ENCODE data around the gene RBM4B. TPM values are rescaled to one million over a fixed set of nuclear protein-coding genes. Genes with fewer than 3 reads are reported as not detected.

The RBM4B gene
- total and polyA plus RNA-seq, 2 experiments from 2014 or later, result 25.7 to 62.3 TPM

GRCh38 chr11:66624450-66624849 lies 53.2 kb downstream of the RBM4B start:
- Histone ChIP-seq H3K36me3 (peaks cover 54% of the 10 kb centered on the region), H3K27ac (no peak overlapping the region), H3K27me3 (no peaks in the 10 kb centered on the region), H3K4me1 (ENCODE audit: low read depth) (peaks cover 10% of the 10 kb centered on the region), H3K9me3 (ENCODE audit: low read depth) (no peaks in the 10 kb centered on the region), H3K4me3 (no peak overlapping the region)
- no peak for TF ChIP-seq CTCF (IDR thresholded peaks at IDR 0.05; ENCODE audit: low read depth, low read length)
- DNase-seq (ENCODE audit: low read depth in 1 of 2, low spot score in 1 of 2), result no peak

- H3K4me3 ChIP-seq, result peak overlapping the region; percentile 91
- peaks cover 32% of the 10 kb centered on the region for H3K4me1 ChIP-seq (ENCODE audit: low read depth)
- DNase-seq (ENCODE audit: low read depth in 1 of 2, low spot score in 1 of 2), result peak; percentile 65 to 87
- H3K27ac ChIP-seq, result peak overlapping the region; percentile 81
- TF ChIP-seq CTCF (IDR thresholded peaks at IDR 0.05; ENCODE audit: low read depth, low read length), result no peak
- H3K27me3 ChIP-seq, result no peaks in the 10 kb centered on the region
- no peaks in the 10 kb centered on the region for H3K9me3 ChIP-seq (ENCODE audit: low read depth)
- peaks cover 10% of the 10 kb centered on the region for H3K36me3 ChIP-seq
Observed at GRCh38 chr11:66619080-66619554, 58.6 kb downstream of the RBM4B start.

GRCh38 chr11:66617155-66617834 lies 60.4 kb downstream of the RBM4B start:
- Histone ChIP-seq H3K4me3 (peak overlapping the region; percentile 91), H3K36me3 (peaks cover 1% of the 10 kb centered on the region), H3K27me3 (no peaks in the 10 kb centered on the region), H3K27ac (peak overlapping the region; percentile 89), H3K9me3 (ENCODE audit: low read depth) (no peaks in the 10 kb centered on the region), H3K4me1 (ENCODE audit: low read depth) (peaks cover 32% of the 10 kb centered on the region)
- TF ChIP-seq CTCF (IDR thresholded peaks at IDR 0.05; ENCODE audit: low read depth, low read length), result no peak
- peak; percentile 68 to 78 for DNase-seq (ENCODE audit: low read depth in 1 of 2, low spot score in 1 of 2)

GRCh38 chr11:66616379-66617154 lies 61.1 kb downstream of the RBM4B start, which contains the start of gene RBM14:
TSS of gene RBM14 (plus strand) at chr11:66616630. CDS start at chr11:66616721, 91 bp downstream.
- peak; percentile 99 for DNase-seq (ENCODE audit: low read depth in 1 of 2, low spot score in 1 of 2)
- no peaks in the 10 kb centered on the region for H3K9me3 ChIP-seq (ENCODE audit: low read depth)
- peaks cover 28% of the 10 kb centered on the region for H3K4me1 ChIP-seq (ENCODE audit: low read depth)
- peak within 1 kb of the TSS; percentile 91 for H3K4me3 ChIP-seq
- TF ChIP-seq CTCF (IDR thresholded peaks at IDR 0.05; ENCODE audit: low read depth, low read length), result no peak
- H3K27ac ChIP-seq, result peak within 1 kb of the TSS; percentile 89
- H3K36me3 ChIP-seq, result no peaks in the 10 kb centered on the region
- no peaks in the 10 kb centered on the region for H3K27me3 ChIP-seq

Other genes starting within 250 kb of the RBM4B start
- 48.4 and 70.3 TPM in 2 replicates for gene MRPL11, start 239.0 kb downstream of the RBM4B start, total RNA-seq
- 64.1 and 75.8 TPM in 2 replicates for gene MRPL11, start 239.0 kb downstream of the RBM4B start, polyA plus RNA-seq
- gene PELI3, start 211.0 kb downstream of the RBM4B start, total RNA-seq, result 19.9 and 30.9 TPM in 2 replicates
- 16.4 and 20.5 TPM in 2 replicates for gene PELI3, start 211.0 kb downstream of the RBM4B start, polyA plus RNA-seq
- 21.9 and 60.7 TPM in 2 replicates for gene DPP3, start 197.5 kb downstream of the RBM4B start, total RNA-seq
- 20.8 and 44.9 TPM in 2 replicates for gene DPP3, start 197.5 kb downstream of the RBM4B start, polyA plus RNA-seq
- 100 and 106 TPM in 2 replicates for gene BBS1, start 167.3 kb downstream of the RBM4B start, total RNA-seq
- 59.7 and 62.7 TPM in 2 replicates for gene BBS1, start 167.3 kb downstream of the RBM4B start, polyA plus RNA-seq
- gene ZDHHC24, start 131.8 kb downstream of the RBM4B start, total RNA-seq, result 14.7 and 21.6 TPM in 2 replicates
- 15.2 and 16.9 TPM in 2 replicates for gene ZDHHC24, start 131.8 kb downstream of the RBM4B start, polyA plus RNA-seq
- 74.2 and 189 TPM in 2 replicates for gene ACTN3, start 131.0 kb downstream of the RBM4B start, total RNA-seq
- 111 and 322 TPM in 2 replicates for gene ACTN3, start 131.0 kb downstream of the RBM4B start, polyA plus RNA-seq
- 15.2 and 45.6 TPM in 2 replicates for gene CTSF, start 109.3 kb downstream of the RBM4B start, total RNA-seq
- gene CTSF, start 109.3 kb downstream of the RBM4B start, polyA plus RNA-seq, result 16.8 and 51.0 TPM in 2 replicates
- 2.7 and 3.9 TPM in 2 replicates for gene CCDC87, start 84.8 kb downstream of the RBM4B start, total RNA-seq
- gene CCDC87, start 84.8 kb downstream of the RBM4B start, polyA plus RNA-seq, result 1.2 and 4.8 TPM in 2 replicates
- gene CCS, start 84.7 kb downstream of the RBM4B start, total RNA-seq, result 73.1 and 86.6 TPM in 2 replicates
- gene CCS, start 84.7 kb downstream of the RBM4B start, polyA plus RNA-seq, result 117 and 153 TPM in 2 replicates
- 74.6 and 90.6 TPM in 2 replicates for gene RBM14, start 61.3 kb downstream of the RBM4B start, total RNA-seq
- 95.2 and 111 TPM in 2 replicates for gene RBM14, start 61.3 kb downstream of the RBM4B start, polyA plus RNA-seq
- 142 and 146 TPM in 2 replicates for gene RBM4, start 39.2 kb downstream of the RBM4B start, total RNA-seq
- gene RBM4, start 39.2 kb downstream of the RBM4B start, polyA plus RNA-seq, result 206 and 241 TPM in 2 replicates
- gene SPTBN2, start 51.3 kb upstream of the RBM4B start, total RNA-seq, result 23.1 and 27.4 TPM in 2 replicates
- 6.0 and 15.0 TPM in 2 replicates for gene SPTBN2, start 51.3 kb upstream of the RBM4B start, polyA plus RNA-seq
- gene RCE1, start 165.6 kb upstream of the RBM4B start, total RNA-seq, result 19.5 and 24.4 TPM in 2 replicates
- 19.9 and 25.2 TPM in 2 replicates for gene RCE1, start 165.6 kb upstream of the RBM4B start, polyA plus RNA-seq
- gene LRFN4, start 179.2 kb upstream of the RBM4B start, total RNA-seq, result 40.6 and 50.4 TPM in 2 replicates
- 41.6 and 57.8 TPM in 2 replicates for gene LRFN4, start 179.2 kb upstream of the RBM4B start, polyA plus RNA-seq